A549 (cell line): ENCODE data around the gene KCNQ5. TPM values are rescaled to one million over a fixed set of nuclear protein-coding genes. Genes with fewer than 3 reads are reported as not detected.

Source experiments
- ATAC-seq, 2 experiments: fragments of 200-7000 bp in 1 of 2; fragments of >200 bp in 1 of 2; cut with Nextera tagmentation in 1 of 2; cut with Tn5 transposase in 1 of 2; 3 replicates each; pipeline versions ENCODE4 v1.8.0 to v1.9.1; 2018 to 2020; ENCODE audit warnings: mild to moderate bottlenecking in 1 of 2, moderate library complexity in 1 of 2
- CTCF ChIA-PET: fragments of 300-600 bp; sonication (Branson Sonifier 250); formaldehyde crosslinking; extraction: SDS; loops from one replicate; lab custom pipeline; 2021; ENCODE audit warnings: antibody characterized with exemption, inconsistent platforms; lab: Yijun Ruan, JAX
- POLR2A ChIA-PET: fragments of 350-600 bp; formaldehyde crosslinking; extraction: SDS; loops from one replicate; lab custom pipeline; 2021; ENCODE audit warnings: antibody characterized with exemption, inconsistent platforms; lab: Yijun Ruan, JAX
- DNase-seq, 2 experiments: peaks; one replicate each; pipeline versions ENCODE4 v3.0.0 to v3.0.0-alpha.2; 2011 to 2016; ENCODE audit warnings: low read depth in 1 of 2, low spot score in 1 of 2
- FAIRE-seq: peaks from 2 replicates; lab custom pipeline; 2011; peaks lifted over from hg19 to GRCh38; lab: Jason Lieb, UNC
- H3K27ac ChIP-seq, 2 experiments: fragments of >200 bp; sonication (Bioruptor Twin); formaldehyde crosslinking; 3 replicates each; pipeline ENCODE4 v1.5.1; 2016 to 2017
- H3K4me1 ChIP-seq: fragments of >200 bp; sonication (Bioruptor Twin); formaldehyde crosslinking; 3 replicates; pipeline ENCODE4 v1.6.1; 2016
- H3K4me2 ChIP-seq: fragments of >200 bp; sonication (Bioruptor Twin); formaldehyde crosslinking; 3 replicates; pipeline ENCODE4 v1.6.1; 2016
- H3K4me3 ChIP-seq: fragments of >200 bp; sonication (Bioruptor Twin); formaldehyde crosslinking; 3 replicates; pipeline ENCODE4 v1.5.1; 2016
- H3K9me3 ChIP-seq: fragments of >200 bp; sonication (Bioruptor Twin); formaldehyde crosslinking; 3 replicates; pipeline ENCODE4 v1.6.1; 2016
- BCL3 ChIP-seq: fragments of >200 bp; sonication (Bioruptor Twin); formaldehyde crosslinking; IDR thresholded peaks from 3 replicates; pipeline ENCODE4 v1.6.1; 2016
- CEBPB ChIP-seq, 2 experiments: fragments of >200 bp in 1 of 2; sonication (Bioruptor Twin) in 1 of 2; formaldehyde crosslinking in 1 of 2; IDR thresholded peaks; 2 replicates each; pipeline ENCODE4 v1.6.1; 2012 to 2016
- CHD4 ChIP-seq: fragments of 200-600 bp; sonication (generic); IDR thresholded peaks from 2 replicates; pipeline ENCODE4 v1.6.1; 2016; ENCODE audit warnings: antibody characterized with exemption, mild to moderate bottlenecking, borderline replicate concordance
- EHF ChIP-seq: fragments of 250-450 bp; sonication (Bioruptor Pico); IDR thresholded peaks from 2 replicates; pipeline ENCODE4 v1.5.0; 2020; ENCODE audit warnings: mild to moderate bottlenecking
- EHMT2 ChIP-seq: fragments of 200-600 bp; sonication (generic); IDR thresholded peaks from 2 replicates; pipeline ENCODE4 v1.6.1; 2016; ENCODE audit warnings: antibody characterized with exemption, low read depth, mild to moderate bottlenecking, moderate library complexity
- ELK1 ChIP-seq: fragments of 150-350 bp; IDR thresholded peaks from 2 replicates; pipeline ENCODE4 v1.6.1; 2014; ENCODE audit warnings: low read depth, mild to moderate bottlenecking, low read length
- FOSL2 ChIP-seq, 2 experiments: fragments of 450-650 bp in 1 of 2; fragments of >200 bp in 1 of 2; sonication (Bioruptor Twin) in 1 of 2; formaldehyde crosslinking; IDR thresholded peaks; 2 replicates each; pipeline versions ENCODE4 v1.5.0 to v1.6.1; 2016 to 2020; ENCODE audit warnings: mild to moderate bottlenecking in 1 of 2, moderate library complexity in 1 of 2
- GATA3 ChIP-seq: IDR thresholded peaks from 2 replicates; pipeline ENCODE4 v1.6.1; 2012; ENCODE audit warnings: borderline replicate concordance
- HDAC2 ChIP-seq: fragments of 200-600 bp; sonication (generic); IDR thresholded peaks from 2 replicates; pipeline ENCODE4 v1.6.1; 2016
- HOXA7 ChIP-seq: fragments of 250-450 bp; sonication (Bioruptor Pico); IDR thresholded peaks from 2 replicates; pipeline ENCODE4 v1.5.0; 2020; ENCODE audit warnings: mild to moderate bottlenecking, moderate library complexity
- JUNB ChIP-seq: fragments of >200 bp; sonication (Bioruptor Twin); formaldehyde crosslinking; IDR thresholded peaks from 2 replicates; pipeline ENCODE4 v1.6.1; 2016
- MAFK ChIP-seq: fragments of 450-650 bp; IDR thresholded peaks from 2 replicates; pipeline ENCODE4 v1.6.1; 2014; ENCODE audit not compliant: partially characterized antibody
- MAZ ChIP-seq: fragments of 150-350 bp; IDR thresholded peaks from 2 replicates; pipeline ENCODE4 v1.6.1; 2014; ENCODE audit warnings: antibody characterized with exemption, low read depth, low read length, borderline replicate concordance
- MYC ChIP-seq: IDR thresholded peaks from 2 replicates; pipeline ENCODE4 v1.6.1; 2012; ENCODE audit warnings: mild to moderate bottlenecking, inconsistent platforms, low read length, improper control_type of control experiment, borderline replicate concordance
- NPAS2 ChIP-seq: fragments of 250-450 bp; sonication (Bioruptor Pico); IDR thresholded peaks from 2 replicates; pipeline ENCODE4 v1.8.0; 2022; ENCODE audit warnings: mild to moderate bottlenecking, moderate library complexity, borderline replicate concordance
- PBX3 ChIP-seq: IDR thresholded peaks from 2 replicates; pipeline ENCODE4 v1.6.1; 2012
- PHF8 ChIP-seq: fragments of 200-600 bp; sonication (generic); IDR thresholded peaks from 2 replicates; pipeline ENCODE4 v1.6.1; 2016; ENCODE audit warnings: low read depth, mild to moderate bottlenecking, antibody characterized with exemption, moderate library complexity, borderline replicate concordance
- RAD21 ChIP-seq, 2 experiments: fragments of >200 bp in 1 of 2; sonication (Bioruptor Twin) in 1 of 2; formaldehyde crosslinking in 1 of 2; IDR thresholded peaks in 1 of 2; conservative IDR thresholded peaks in 1 of 2; 2 replicates in 1 of 2; 3 replicates in 1 of 2; pipeline ENCODE4 v1.6.1; 2012 to 2018; ENCODE audit warnings: inconsistent platforms in 1 of 2
- RCOR1 ChIP-seq: fragments of 150-350 bp; IDR thresholded peaks from 2 replicates; pipeline ENCODE4 v1.6.1; 2014; ENCODE audit warnings: antibody characterized with exemption, low read length, low read depth
- REST ChIP-seq: fragments of 200-600 bp; sonication (generic); IDR thresholded peaks from 2 replicates; pipeline ENCODE4 v1.6.1; 2016; ENCODE audit warnings: antibody characterized with exemption, mild to moderate bottlenecking, moderate library complexity
- RFX5 ChIP-seq: fragments of 450-650 bp; IDR thresholded peaks from 2 replicates; pipeline ENCODE4 v1.7.1; 2014; ENCODE audit warnings: antibody characterized with exemption, mild to moderate bottlenecking, moderate library complexity
- RNF2 ChIP-seq: fragments of 200-600 bp; sonication (generic); IDR thresholded peaks from 2 replicates; pipeline ENCODE4 v1.6.1; 2016; ENCODE audit warnings: low read depth, mild to moderate bottlenecking, antibody characterized with exemption, moderate library complexity, borderline replicate concordance
- SMC3 ChIP-seq: fragments of >200 bp; sonication (Bioruptor Twin); formaldehyde crosslinking; IDR thresholded peaks from 3 replicates; pipeline ENCODE4 v1.6.1; 2018; ENCODE audit warnings: inconsistent platforms
- ZNF302 ChIP-seq: fragments of 250-450 bp; sonication (Bioruptor Pico); IDR thresholded peaks from 2 replicates; pipeline ENCODE4 v1.9.0; 2021; ENCODE audit warnings: inconsistent platforms, mild to moderate bottlenecking, moderate library complexity
- WGBS: methylation state at CpG from one replicate; pipeline ENCODE4 v1.1.6; 2017; ENCODE audit errors: missing lambda C conversion rate; 5-methylcytosine and 5-hydroxymethylcytosine counted together
- polyA plus RNA-seq, 4 experiments: library from polyadenylated mRNA; depleted of rRNA in 3 of 4; stranded (reverse); fragments of >200 nt; fragmentation: RNase III in 1 of 4; extraction: RNeasy Plus Mini Kit Qiagen cat#74134 plus additional on column Dnase treatment in 1 of 4; gene quantifications; 2 replicates in 3 of 4; 3 replicates in 1 of 4; pipeline ENCODE4 v1.2.3, GENCODE V29; 2011 to 2017
- TF ChIP-seq, protein P1 (sequence below): fragments of >200 bp; sonication (Bioruptor Twin); formaldehyde crosslinking; IDR thresholded peaks from 2 replicates; pipeline ENCODE4 v1.6.1; 2016
- TF ChIP-seq, protein P2 (sequence below): IDR thresholded peaks from 2 replicates; pipeline ENCODE4 v1.6.1; 2012
- TF ChIP-seq, protein P3 (sequence below): IDR thresholded peaks from 2 replicates; pipeline ENCODE4 v1.6.1; 2012; ENCODE audit warnings: low read depth, borderline replicate concordance

Gene KCNQ5
- polyA plus RNA-seq, 2 of the 4 experiments (the other 2 are of a cell fraction), result 1.2 to 1.3 TPM

- POLR2A ChIA-PET, result no interaction called here
- TF ChIP-seq CEBPB (IDR thresholded peaks at IDR 0.05), result peak; percentile 46 to 92; a peak in 3 of 4 replicates
- TF ChIP-seq, protein P1, sequence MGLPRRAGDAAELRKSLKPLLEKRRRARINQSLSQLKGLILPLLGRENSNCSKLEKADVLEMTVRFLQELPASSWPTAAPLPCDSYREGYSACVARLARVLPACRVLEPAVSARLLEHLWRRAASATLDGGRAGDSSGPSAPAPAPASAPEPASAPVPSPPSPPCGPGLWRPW, result 0 out of 2 replicates have a peak, but pooled peaks have one; percentile 39
- TF ChIP-seq FOSL2 (IDR thresholded peaks at IDR 0.05), result peak; percentile 73
- peak; percentile 79 for TF ChIP-seq FOSL2 (CRISPR knock-in tag; IDR thresholded peaks at IDR 0.05)
- TF ChIP-seq MYC, result no peak
- TF ChIP-seq, protein P2, sequence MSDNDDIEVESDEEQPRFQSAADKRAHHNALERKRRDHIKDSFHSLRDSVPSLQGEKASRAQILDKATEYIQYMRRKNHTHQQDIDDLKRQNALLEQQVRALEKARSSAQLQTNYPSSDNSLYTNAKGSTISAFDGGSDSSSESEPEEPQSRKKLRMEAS, result 0 out of 2 replicates have a peak, but pooled peaks have one; percentile 32
- TF ChIP-seq, protein P3, sequence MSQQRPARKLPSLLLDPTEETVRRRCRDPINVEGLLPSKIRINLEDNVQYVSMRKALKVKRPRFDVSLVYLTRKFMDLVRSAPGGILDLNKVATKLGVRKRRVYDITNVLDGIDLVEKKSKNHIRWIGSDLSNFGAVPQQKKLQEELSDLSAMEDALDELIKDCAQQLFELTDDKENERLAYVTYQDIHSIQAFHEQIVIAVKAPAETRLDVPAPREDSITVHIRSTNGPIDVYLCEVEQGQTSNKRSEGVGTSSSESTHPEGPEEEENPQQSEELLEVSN, result no peak
- peak; percentile 58; the same call in 1 of the 2 replicates for TF ChIP-seq GATA3
- TF ChIP-seq SMC3, result no peak
- peak; percentile 81 for TF ChIP-seq JUNB
- TF ChIP-seq, all 56 proteins: peak for 6
- Histone ChIP-seq H3K4me2 (peak overlapping the region; percentile 38), H3K9me3 (no peaks in the 10 kb centered on the region), H3K27ac (peak overlapping the region; percentile 32 to 88; a peak in 4 of 6 replicates), H3K4me1 (peaks cover 29% of the 10 kb centered on the region), H3K4me3 (no peak overlapping the region)
- DNase-seq (peak; percentile 4 to 38), FAIRE-seq (no peak), ATAC-seq (peak; percentile 60 to 61; a peak in 4 of 6 replicates)
- 9% methylated on average over 1 of the region's 1 CpG for WGBS
- CTCF ChIA-PET, result no interaction called here
Observed at GRCh38 chr6:73234733-73235132, 612.9 kb downstream of the KCNQ5 start.

GRCh38 chr6:73236144-73236750, 614.4 kb downstream of the KCNQ5 start:
- DNase-seq (peak; percentile 21 to 72), FAIRE-seq (no peak), ATAC-seq (peak; percentile 92 to 98)
- Histone ChIP-seq H3K27ac (peak overlapping the region; percentile 66 to 88), H3K4me3 (no peak overlapping the region), H3K4me2 (peak overlapping the region; percentile 52), H3K9me3 (no peaks in the 10 kb centered on the region), H3K4me1 (peaks cover 29% of the 10 kb centered on the region)
- ChIA-PET POLR2A (no interaction called here), CTCF (interaction anchor here (1.4 kb wide), 1 partner anchor 49 kb away, joined by 3 read pairs; no protein-coding TSS in a partner anchor)
- WGBS, result 17% methylated on average over 5 of the region's 5 CpGs
- TF ChIP-seq NPAS2 (CRISPR knock-in tag), result no peak
- peak; percentile 75 for TF ChIP-seq FOSL2 (IDR thresholded peaks at IDR 0.05)
- TF ChIP-seq FOSL2 (CRISPR knock-in tag; IDR thresholded peaks at IDR 0.05), result peak; percentile 91
- TF ChIP-seq RNF2, result no peak
- TF ChIP-seq BCL3, result peak; percentile 45; the same call in 1 of the 3 replicates
- TF ChIP-seq MAFK, result peak; percentile 84
- no peak for TF ChIP-seq EHMT2
- TF ChIP-seq RCOR1, result no peak
- TF ChIP-seq MAZ, result no peak
- TF ChIP-seq ELK1, result no peak
- TF ChIP-seq RAD21 (conservative IDR thresholded peaks at IDR 0.05 in 1 of 2, IDR thresholded peaks at IDR 0.05 in 1 of 2), result no peak
- no peak for TF ChIP-seq PBX3
- no peak for TF ChIP-seq ZNF302 (CRISPR knock-in tag)
- no peak for TF ChIP-seq HDAC2
- TF ChIP-seq GATA3, result peak; percentile 37; the same call in 1 of the 2 replicates
- TF ChIP-seq HOXA7 (CRISPR knock-in tag), result no peak
- no peak for TF ChIP-seq EHF (CRISPR knock-in tag)
- TF ChIP-seq REST, result no peak
- no peak for TF ChIP-seq MYC
- no peak for TF ChIP-seq CHD4
- TF ChIP-seq PHF8, result no peak
- no peak for TF ChIP-seq RFX5
